Trophoblast cell (in vitro differentiated cells and primary cell): ENCODE data around the gene TENM3.

Experiments
- DNase-seq, 2 donors: peaks; one replicate each; pipeline ENCODE4 v3.0.0-alpha.2; 2016
- H2AFZ ChIP-seq: 2 replicates; pipeline ENCODE4 v1.6.1; 2013; ENCODE audit warnings: low read length, moderate library complexity, mild to moderate bottlenecking; ENCODE audit not compliant: insufficient read depth, poor library complexity
- H2AK5ac ChIP-seq: 2 replicates; pipeline ENCODE4 v1.6.1; 2013; ENCODE audit warnings: mild to moderate bottlenecking, low read length
- H2BK120ac ChIP-seq: 2 replicates; pipeline ENCODE4 v1.6.1; 2013; ENCODE audit warnings: low read length, mild to moderate bottlenecking, moderate library complexity; ENCODE audit not compliant: insufficient read depth, poor library complexity
- H2BK12ac ChIP-seq: 2 replicates; pipeline ENCODE4 v1.6.1; 2013; ENCODE audit warnings: mild to moderate bottlenecking, low read length, moderate library complexity
- H2BK5ac ChIP-seq: 2 replicates; pipeline ENCODE4 v1.6.1; 2013; ENCODE audit warnings: low read length, low read depth, moderate library complexity, mild to moderate bottlenecking; ENCODE audit not compliant: poor library complexity
- H3K14ac ChIP-seq: 2 replicates; pipeline ENCODE4 v1.6.1; 2013; ENCODE audit warnings: mild to moderate bottlenecking, low read length
- H3K18ac ChIP-seq: 2 replicates; pipeline ENCODE4 v1.6.1; 2013; ENCODE audit warnings: mild to moderate bottlenecking, low read length
- H3K23ac ChIP-seq: 2 replicates; pipeline ENCODE4 v1.6.1; 2013; ENCODE audit warnings: low read length
- H3K27ac ChIP-seq: 2 replicates; pipeline ENCODE4 v1.5.1; 2013; ENCODE audit warnings: low read depth, mild to moderate bottlenecking, inconsistent platforms, low read length, moderate library complexity
- H3K27me3 ChIP-seq: 2 replicates; pipeline ENCODE4 v1.6.1; 2013; ENCODE audit warnings: inconsistent platforms, mild to moderate bottlenecking, low read length, moderate library complexity; ENCODE audit not compliant: insufficient read depth
- H3K36me3 ChIP-seq, 2 experiments: 1 replicate in 1 of 2; 2 replicates in 1 of 2; pipeline ENCODE4 v1.6.1; 2013; ENCODE audit warnings: low read length in 2 of 2, mild to moderate bottlenecking in 2 of 2, moderate library complexity in 1 of 2; ENCODE audit not compliant: insufficient read depth in 2 of 2, control insufficient read depth in 1 of 2
- H3K4ac ChIP-seq: 2 replicates; pipeline ENCODE4 v1.6.1; 2013; ENCODE audit warnings: low read depth, mild to moderate bottlenecking, low read length, moderate library complexity
- H3K4me1 ChIP-seq, 2 experiments: 1 replicate in 1 of 2; 2 replicates in 1 of 2; pipeline ENCODE4 v1.6.1; 2013; ENCODE audit warnings: low read length in 2 of 2, mild to moderate bottlenecking in 2 of 2, moderate library complexity in 1 of 2; ENCODE audit not compliant: insufficient read depth in 2 of 2, control insufficient read depth in 1 of 2
- H3K4me2 ChIP-seq: 2 replicates; pipeline ENCODE4 v1.6.1; 2013; ENCODE audit warnings: inconsistent platforms, mild to moderate bottlenecking, low read length, moderate library complexity
- H3K4me3 ChIP-seq: 2 replicates; pipeline ENCODE4 v1.5.1; 2013; ENCODE audit warnings: mild to moderate bottlenecking, low read depth, low read length, inconsistent platforms
- H3K79me1 ChIP-seq: one replicate; pipeline ENCODE4 v1.6.1; 2013; ENCODE audit warnings: low read length
- H3K79me2 ChIP-seq: 2 replicates; pipeline ENCODE4 v1.6.1; 2013; ENCODE audit warnings: low read length, mild to moderate bottlenecking; ENCODE audit not compliant: control insufficient read depth, insufficient read depth, poor library complexity
- H3K9ac ChIP-seq: 2 replicates; pipeline ENCODE4 v1.6.1; 2013; ENCODE audit warnings: mild to moderate bottlenecking, low read length
- H3K9me3 ChIP-seq: 2 replicates; pipeline ENCODE4 v1.6.1; 2013; ENCODE audit warnings: low read depth, mild to moderate bottlenecking, control low read depth, inconsistent platforms, low read length; ENCODE audit not compliant: insufficient read depth
- H4K12ac ChIP-seq: 2 replicates; pipeline ENCODE4 v1.6.1; 2013; ENCODE audit warnings: low read depth, mild to moderate bottlenecking, low read length, moderate library complexity
- H4K8ac ChIP-seq: 2 replicates; pipeline ENCODE4 v1.6.1; 2013; ENCODE audit warnings: low read depth, mild to moderate bottlenecking, low read length, moderate library complexity
- H4K91ac ChIP-seq: one replicate; pipeline ENCODE4 v1.6.1; 2013; ENCODE audit warnings: low read depth, mild to moderate bottlenecking, low read length, moderate library complexity
- WGBS: extraction: QIAGEN DNeasy Blood & Tissue Kit; methylation state at CpG from one replicate; pipeline ENCODE4 v1.1.7; 2013; ENCODE audit warnings: missing lambda C conversion rate; ENCODE audit not compliant: insufficient read length, insufficient coverage; ENCODE audit errors: extremely low coverage; 5-methylcytosine and 5-hydroxymethylcytosine counted together

TENM3 gene

GRCh38 chr4:182578402-182578801, 335.2 kb downstream of the TENM3 start:
- H2AFZ ChIP-seq, result no peak overlapping the region
- peak; percentile 20 to 77 for DNase-seq
- H3K27ac ChIP-seq, result peak overlapping the region; percentile 31
- no peaks in the 10 kb centered on the region for H3K9me3 ChIP-seq
- no peak overlapping the region for H2BK120ac ChIP-seq
- H3K36me3 ChIP-seq, result peaks cover 0 to 3% of the 10 kb centered on the region in 2 experiments
- H3K18ac ChIP-seq, result no peak overlapping the region
- no peak overlapping the region for H3K9ac ChIP-seq
- no peak overlapping the region for H2AK5ac ChIP-seq
- no peak overlapping the region for H2BK12ac ChIP-seq
- H3K79me2 ChIP-seq, result no peaks in the 10 kb centered on the region
- H3K4me3 ChIP-seq, result no peak overlapping the region
- H3K23ac ChIP-seq, result no peak overlapping the region
- H4K8ac ChIP-seq, result no peak overlapping the region
- no peak overlapping the region for H3K4me2 ChIP-seq
- H3K4me1 ChIP-seq, result peaks cover 0 to 3% of the 10 kb centered on the region in 2 experiments
- no peak overlapping the region for H3K14ac ChIP-seq
- H4K91ac ChIP-seq, result no peak overlapping the region
- no peaks in the 10 kb centered on the region for H3K79me1 ChIP-seq
- H4K12ac ChIP-seq, result no peak overlapping the region
- no peak overlapping the region for H3K4ac ChIP-seq
- no peaks in the 10 kb centered on the region for H3K27me3 ChIP-seq
- H2BK5ac ChIP-seq, result no peak overlapping the region

GRCh38 chr4:182582245-182582644, 339.0 kb downstream of the TENM3 start:
- no CpG with 5 or more reads among the region's 4 CpGs for WGBS
- Histone ChIP-seq H4K12ac (no peak overlapping the region), H3K27me3 (no peaks in the 10 kb centered on the region), H3K4me2 (no peak overlapping the region), H3K4ac (no peak overlapping the region), H2AK5ac (no peak overlapping the region), H3K79me1 (no peaks in the 10 kb centered on the region), H3K23ac (no peak overlapping the region), H4K8ac (no peak overlapping the region), H3K9ac (no peak overlapping the region), H3K18ac (no peak overlapping the region), H3K4me3 (no peak overlapping the region), H3K79me2 (no peaks in the 10 kb centered on the region), H4K91ac (no peak overlapping the region), H2BK5ac (no peak overlapping the region), H2AFZ (no peak overlapping the region), H3K14ac (no peak overlapping the region), H3K36me3 (peaks cover 2 to 6% of the 10 kb centered on the region in 2 experiments), H3K27ac (no peak overlapping the region), H2BK120ac (no peak overlapping the region), H3K9me3 (no peaks in the 10 kb centered on the region), H2BK12ac (no peak overlapping the region), H3K4me1 (no peaks in the 10 kb centered on the region)
- no peak for DNase-seq

DNA sequence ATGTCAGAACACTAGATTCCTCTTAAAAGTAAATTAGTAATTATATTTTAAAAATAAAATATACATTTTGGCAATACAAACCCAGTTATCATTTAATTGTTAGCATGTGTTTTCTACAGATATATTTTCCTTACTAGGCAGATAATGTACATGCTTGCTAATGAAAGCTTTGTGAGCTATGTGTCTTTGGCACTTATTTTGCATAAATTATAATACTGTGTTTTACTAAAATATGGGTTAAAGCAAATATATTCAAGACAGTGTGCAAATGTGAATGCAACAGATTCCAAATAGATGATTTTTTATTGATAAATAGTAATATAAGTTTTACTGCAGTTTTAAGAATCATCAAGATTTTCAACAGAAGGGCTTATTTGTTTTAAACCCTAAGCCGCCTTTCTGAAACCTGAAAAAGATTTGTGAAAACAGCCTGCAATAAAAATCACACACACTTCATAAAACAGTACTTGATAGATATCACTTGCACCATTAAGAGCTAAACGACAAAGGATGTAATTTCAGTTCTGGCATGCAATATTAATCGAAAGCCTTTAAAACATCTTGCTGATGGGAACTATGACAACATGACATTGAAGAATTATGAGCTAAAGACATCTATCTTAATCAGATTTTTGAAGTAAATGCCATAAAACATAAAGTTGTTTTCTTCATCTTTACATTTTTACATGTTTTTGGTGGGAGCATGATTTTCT, 340.7 kb downstream of the TENM3 start:
- Histone ChIP-seq H4K8ac (no peak overlapping the region), H4K91ac (no peak overlapping the region)
- no CpG with 5 or more reads among the region's 3 CpGs for WGBS

GRCh38 chr4:182585321-182585720, 342.1 kb downstream of the TENM3 start:
- no peak overlapping the region for H4K91ac ChIP-seq
- no peak overlapping the region for H3K27ac ChIP-seq
- H3K9me3 ChIP-seq, result no peaks in the 10 kb centered on the region
- no peak overlapping the region for H4K8ac ChIP-seq
- H3K4me3 ChIP-seq, result no peak overlapping the region
- H3K14ac ChIP-seq, result no peak overlapping the region
- H3K27me3 ChIP-seq, result no peaks in the 10 kb centered on the region
- H3K9ac ChIP-seq, result no peak overlapping the region
- no peak overlapping the region for H3K4ac ChIP-seq
- no peak overlapping the region for H2BK12ac ChIP-seq
- H3K4me1 ChIP-seq, result no peaks in the 10 kb centered on the region
- H2BK120ac ChIP-seq, result no peak overlapping the region
- H3K79me1 ChIP-seq, result no peaks in the 10 kb centered on the region
- H3K4me2 ChIP-seq, result no peak overlapping the region
- no peaks in the 10 kb centered on the region for H3K79me2 ChIP-seq
- DNase-seq, result no peak
- no peak overlapping the region for H2BK5ac ChIP-seq
- no peak overlapping the region for H4K12ac ChIP-seq
- H3K23ac ChIP-seq, result no peak overlapping the region
- H2AK5ac ChIP-seq, result no peak overlapping the region
- no CpG with 5 or more reads among the region's 7 CpGs for WGBS
- H3K18ac ChIP-seq, result no peak overlapping the region
- peaks cover 2 to 10% of the 10 kb centered on the region in 2 experiments for H3K36me3 ChIP-seq
- no peak overlapping the region for H2AFZ ChIP-seq

More for the DNA sequence above, 340.7 kb downstream of the TENM3 start:
- Histone ChIP-seq H3K27me3 (no peaks in the 10 kb centered on the region), H3K4ac (no peak overlapping the region), H3K4me2 (no peak overlapping the region), H2AK5ac (no peak overlapping the region), H3K14ac (no peak overlapping the region), H3K79me1 (no peaks in the 10 kb centered on the region), H3K9ac (no peak overlapping the region), H3K4me1 (no peaks in the 10 kb centered on the region), H3K36me3 (peaks cover 2 to 8% of the 10 kb centered on the region in 2 experiments), H3K23ac (no peak overlapping the region), H4K12ac (no peak overlapping the region), H2BK120ac (no peak overlapping the region), H2AFZ (no peak overlapping the region), H3K9me3 (no peaks in the 10 kb centered on the region), H2BK5ac (no peak overlapping the region), H3K27ac (no peak overlapping the region), H3K18ac (no peak overlapping the region), H3K79me2 (no peaks in the 10 kb centered on the region), H2BK12ac (no peak overlapping the region), H3K4me3 (no peak overlapping the region)
- no peak for DNase-seq
